Body of pancreas (tissue), 4 donors: ENCODE data around the gene ANKS1A.
"Not testable (repeated sequence)": the region's sequence is repeated elsewhere in the genome, so short reads cannot be mapped to it uniquely, and the experiment has no call there.

ENCODE experiments used
- POLR2A ChIP-seq, 3 donors: fragments of 450-650 bp; IDR thresholded peaks; one replicate each; pipeline ENCODE4 v1.6.1; 2016; ENCODE audit warnings: antibody characterized with exemption in 3 of 3, mild to moderate bottlenecking in 2 of 3
- TF ChIP-seq, protein P1 (sequence below), 7 experiments: fragments of 450-650 bp in 4 of 7; fragments of 200-600 bp in 3 of 7; sonication (generic) in 3 of 7; IDR thresholded peaks; one replicate each; pipeline ENCODE4 v1.5.1; 2016 to 2019; ENCODE audit warnings: antibody characterized with exemption in 7 of 7

DNA sequence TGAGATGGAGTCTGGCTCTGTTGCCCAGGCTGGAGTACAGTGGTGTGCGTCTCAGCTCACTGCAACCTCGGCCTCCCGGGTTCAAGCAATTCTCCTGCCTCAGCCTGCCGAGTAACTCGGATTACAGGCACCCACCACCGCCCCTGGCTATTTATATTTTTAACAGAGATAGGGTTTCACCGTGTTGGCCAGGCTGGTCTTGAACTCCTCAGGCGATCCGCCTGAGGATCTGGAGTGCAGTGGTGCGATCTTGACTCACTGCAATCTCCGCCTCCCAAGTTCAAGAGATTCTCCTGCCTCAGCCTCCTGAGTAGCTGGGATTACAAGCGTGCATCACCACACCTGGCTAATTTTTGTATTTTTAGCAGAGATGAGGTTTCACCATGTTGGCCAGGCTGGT, 43.1 kb downstream of the ANKS1A start:
- not testable (repeated sequence) for TF ChIP-seq POLR2A (IDR thresholded peaks at IDR 0.05)
- TF ChIP-seq, protein P1, sequence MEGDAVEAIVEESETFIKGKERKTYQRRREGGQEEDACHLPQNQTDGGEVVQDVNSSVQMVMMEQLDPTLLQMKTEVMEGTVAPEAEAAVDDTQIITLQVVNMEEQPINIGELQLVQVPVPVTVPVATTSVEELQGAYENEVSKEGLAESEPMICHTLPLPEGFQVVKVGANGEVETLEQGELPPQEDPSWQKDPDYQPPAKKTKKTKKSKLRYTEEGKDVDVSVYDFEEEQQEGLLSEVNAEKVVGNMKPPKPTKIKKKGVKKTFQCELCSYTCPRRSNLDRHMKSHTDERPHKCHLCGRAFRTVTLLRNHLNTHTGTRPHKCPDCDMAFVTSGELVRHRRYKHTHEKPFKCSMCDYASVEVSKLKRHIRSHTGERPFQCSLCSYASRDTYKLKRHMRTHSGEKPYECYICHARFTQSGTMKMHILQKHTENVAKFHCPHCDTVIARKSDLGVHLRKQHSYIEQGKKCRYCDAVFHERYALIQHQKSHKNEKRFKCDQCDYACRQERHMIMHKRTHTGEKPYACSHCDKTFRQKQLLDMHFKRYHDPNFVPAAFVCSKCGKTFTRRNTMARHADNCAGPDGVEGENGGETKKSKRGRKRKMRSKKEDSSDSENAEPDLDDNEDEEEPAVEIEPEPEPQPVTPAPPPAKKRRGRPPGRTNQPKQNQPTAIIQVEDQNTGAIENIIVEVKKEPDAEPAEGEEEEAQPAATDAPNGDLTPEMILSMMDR (IDR thresholded peaks at IDR 0.05): not testable (repeated sequence)
